Endothelial cell (in vitro differentiated cells): ENCODE results near the gene FBXO47. TPM values are rescaled to one million over a fixed set of nuclear protein-coding genes. Genes with fewer than 3 reads are reported as not detected.

Source experiments
- DNase-seq: peaks from one replicate; pipeline ENCODE4 v3.0.0; 2021; ENCODE audit warnings: low spot score
- H3K27ac Mint-ChIP-seq: one replicate; pipeline ENCODE4 v1.8.0; 2021; ENCODE audit warnings: mixed read lengths, inconsistent platforms; ENCODE audit not compliant: unreplicated experiment
- H3K27me3 Mint-ChIP-seq: one replicate; pipeline ENCODE4 v1.8.0; 2021; ENCODE audit warnings: mild to moderate bottlenecking, moderate library complexity, mixed read lengths, inconsistent platforms; ENCODE audit not compliant: unreplicated experiment
- H3K36me3 Mint-ChIP-seq: one replicate; pipeline ENCODE4 v1.8.0; 2021; ENCODE audit warnings: mild to moderate bottlenecking, low read depth, mixed read lengths, inconsistent platforms; ENCODE audit not compliant: unreplicated experiment
- H3K4me1 Mint-ChIP-seq: one replicate; pipeline ENCODE4 v1.8.0; 2021; ENCODE audit warnings: mild to moderate bottlenecking, mixed read lengths, inconsistent platforms; ENCODE audit not compliant: unreplicated experiment
- H3K4me3 Mint-ChIP-seq: one replicate; pipeline ENCODE4 v1.8.0; 2021; ENCODE audit warnings: mild to moderate bottlenecking, mixed read lengths, inconsistent platforms; ENCODE audit not compliant: unreplicated experiment
- H3K9me3 Mint-ChIP-seq: one replicate; pipeline ENCODE4 v1.8.0; 2021; ENCODE audit warnings: mixed read lengths, inconsistent platforms; ENCODE audit not compliant: unreplicated experiment
- CTCF ChIP-seq: fragments of 200-600 bp; sonication (generic); IDR thresholded peaks from one replicate; pipeline ENCODE4 v1.5.0; 2021; ENCODE audit warnings: antibody characterized with exemption; ENCODE audit not compliant: unreplicated experiment
- total RNA-seq: library from RNA; stranded (reverse); fragmentation: NEBNext Ultra II Directional; extraction: Animal tissue kit (Norgen Biotek cat#: 25700); gene quantifications from one replicate; pipeline ENCODE4 v1.2.1, GENCODE V29; 2021; ENCODE audit not compliant: unreplicated experiment

Gene FBXO47
- total RNA-seq, 1 donor from 2014 or later: not detected

- Mint-ChIP-seq H3K36me3 (peaks cover 45% of the 10 kb centered on the region), H3K27me3 (peaks cover 9% of the 10 kb centered on the region), H3K4me3 (no peak overlapping the region), H3K4me1 (peaks cover 26% of the 10 kb centered on the region), H3K27ac (no peak overlapping the region), H3K9me3 (no peaks in the 10 kb centered on the region)
- TF ChIP-seq CTCF: no peak
- DNase-seq: no peak
Observed at GRCh38 chr17:38920374-38921291, 46.6 kb downstream of the FBXO47 start.

GRCh38 chr17:38919316-38920078, 47.7 kb downstream of the FBXO47 start:
- H3K27me3 Mint-ChIP-seq: peaks cover 9% of the 10 kb centered on the region
- DNase-seq: no peak
- H3K4me1 Mint-ChIP-seq: peaks cover 18% of the 10 kb centered on the region
- no peak for TF ChIP-seq CTCF
- peak overlapping the region; percentile 56 for H3K4me3 Mint-ChIP-seq
- peak overlapping the region; percentile 24 for H3K27ac Mint-ChIP-seq
- H3K9me3 Mint-ChIP-seq: no peaks in the 10 kb centered on the region
- peaks cover 46% of the 10 kb centered on the region for H3K36me3 Mint-ChIP-seq

GRCh38 chr17:38918916-38919315, 48.3 kb downstream of the FBXO47 start:
- TF ChIP-seq CTCF: no peak
- Mint-ChIP-seq H3K27ac (no peak overlapping the region), H3K27me3 (peaks cover 12% of the 10 kb centered on the region)

GRCh38 chr17:38918129-38918913, 48.9 kb downstream of the FBXO47 start:
- DNase-seq: no peak
- Mint-ChIP-seq H3K9me3 (no peaks in the 10 kb centered on the region), H3K4me1 (peaks cover 18% of the 10 kb centered on the region), H3K27ac (no peak overlapping the region), H3K4me3 (no peak overlapping the region), H3K27me3 (peaks cover 12% of the 10 kb centered on the region), H3K36me3 (peaks cover 53% of the 10 kb centered on the region)
- TF ChIP-seq CTCF: no peak

More at GRCh38 chr17:38918916-38919315, 48.3 kb downstream of the FBXO47 start:
- DNase-seq: no peak
- Mint-ChIP-seq H3K36me3 (peaks cover 52% of the 10 kb centered on the region), H3K4me3 (no peak overlapping the region), H3K9me3 (no peaks in the 10 kb centered on the region), H3K4me1 (peaks cover 18% of the 10 kb centered on the region)
